SK-N-MC (cell line): ENCODE measurements around the gene TOP2B.

Experiments
- EZH2 ChIP-seq: fragments of 200-600 bp; sonication (generic); IDR thresholded peaks from one replicate; pipeline ENCODE4 v1.6.1; 2017; ENCODE audit warnings: antibody characterized with exemption
- FOXP2 ChIP-seq: optimal IDR thresholded peaks from 2 replicates; pipeline ENCODE3; 2011; ENCODE audit warnings: mild to moderate bottlenecking, moderate library complexity; ENCODE audit not compliant: insufficient read depth; ENCODE audit errors: extremely low read length, control extremely low read depth
- POLR2AphosphoS5 ChIP-seq: IDR thresholded peaks from 2 replicates; pipeline ENCODE4 v1.6.1; 2012; ENCODE audit warnings: mild to moderate bottlenecking, low read depth, low read length, borderline replicate concordance

DNA sequence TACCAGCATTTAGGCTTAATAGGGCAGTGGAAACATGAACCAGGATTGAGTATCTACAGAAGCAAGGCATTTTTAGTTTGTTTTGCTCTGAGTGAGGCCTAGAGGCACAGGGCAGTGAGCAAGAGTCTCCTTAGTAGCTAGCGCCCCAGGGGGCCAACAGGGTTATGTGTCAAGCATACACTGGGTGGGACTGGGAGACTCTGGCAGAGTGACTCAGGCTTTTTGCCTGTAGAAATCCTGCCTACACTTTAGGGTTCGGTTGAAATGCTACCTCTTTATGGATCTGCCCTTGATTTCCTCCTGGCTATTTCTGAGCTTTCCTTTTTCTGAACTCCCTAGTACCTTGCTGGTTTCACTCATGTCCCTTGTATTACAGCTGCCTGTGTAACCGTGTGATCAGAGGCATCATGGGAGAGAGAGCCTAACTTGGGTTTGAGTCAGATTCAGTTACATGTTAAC is 72.2 kb downstream of the TOP2B start:
- TF ChIP-seq POLR2AphosphoS5 (no peak), EZH2 (no peak), FOXP2 (no peak)
